Endodermal cell (in vitro differentiated cells): Measurements from ENCODE around the gene SLC35B2. TPM values are rescaled to one million over a fixed set of nuclear protein-coding genes. Genes with fewer than 3 reads are reported as not detected.

Experiments
- DNase-seq: peaks from one replicate; pipeline ENCODE4 v3.0.0-alpha.2; 2017
- H3K27ac ChIP-seq: 2 replicates; pipeline ENCODE4 v1.5.1; 2013; ENCODE audit warnings: mild to moderate bottlenecking, low read depth, low read length, moderate library complexity
- H3K27me3 ChIP-seq: 2 replicates; pipeline ENCODE4 v1.6.1; 2013; ENCODE audit warnings: mild to moderate bottlenecking, low read length, moderate library complexity; ENCODE audit not compliant: insufficient read depth, control insufficient read depth, poor library complexity, severe bottlenecking
- H3K36me3 ChIP-seq: 2 replicates; pipeline ENCODE4 v1.7.0; 2013; ENCODE audit warnings: mild to moderate bottlenecking, low read length, moderate library complexity; ENCODE audit not compliant: control insufficient read depth, insufficient read depth
- H3K4me1 ChIP-seq: one replicate; pipeline ENCODE4 v1.7.0; 2013; ENCODE audit warnings: low read length; ENCODE audit not compliant: control insufficient read depth, insufficient read depth
- H3K4me3 ChIP-seq: 2 replicates; pipeline ENCODE4 v1.5.1; 2013; ENCODE audit warnings: mild to moderate bottlenecking, low read length, moderate library complexity
- H3K9ac ChIP-seq: 2 replicates; pipeline ENCODE4 v1.6.1; 2013; ENCODE audit warnings: mild to moderate bottlenecking, low read length, moderate library complexity; ENCODE audit not compliant: poor library complexity, severe bottlenecking; ENCODE audit errors: extremely low read depth
- H3K9me3 ChIP-seq: 2 replicates; pipeline ENCODE4 v1.6.1; 2013; ENCODE audit warnings: mild to moderate bottlenecking, low read length, moderate library complexity; ENCODE audit not compliant: control insufficient read depth
- H3K27ac Mint-ChIP-seq: 2 replicates; pipeline ENCODE4 v1.8.0; 2020; ENCODE audit warnings: mixed read lengths
- H3K27me3 Mint-ChIP-seq: 2 replicates; pipeline ENCODE4 v1.8.0; 2021; ENCODE audit warnings: mild to moderate bottlenecking, mixed read lengths; ENCODE audit not compliant: insufficient read depth
- H3K36me3 Mint-ChIP-seq: 2 replicates; pipeline ENCODE4 v1.8.0; 2020; ENCODE audit warnings: low read depth, mixed read lengths
- H3K4me1 Mint-ChIP-seq: 2 replicates; pipeline ENCODE4 v1.8.0; 2020; ENCODE audit warnings: mixed read lengths
- H3K4me3 Mint-ChIP-seq: 2 replicates; pipeline ENCODE4 v1.8.0; 2020; ENCODE audit warnings: mild to moderate bottlenecking, moderate library complexity, mixed read lengths
- H3K9me3 Mint-ChIP-seq: 2 replicates; pipeline ENCODE4 v1.8.0; 2020; ENCODE audit warnings: mild to moderate bottlenecking, mixed read lengths
- WGBS, 2 experiments: methylation state at CpG; one replicate each; pipeline versions ENCODE4 v1.1.5 to v1.1.7; 2013; ENCODE audit warnings: missing lambda C conversion rate in 2 of 2, mixed read lengths in 1 of 2; ENCODE audit not compliant: insufficient coverage in 1 of 2, insufficient read length in 1 of 2; 5-methylcytosine and 5-hydroxymethylcytosine counted together
- total RNA-seq, 2 donors: library from RNA; stranded (reverse); fragmentation: NEBNext Ultra II Directional in 1 of 2; extraction: Animal tissue kit (Norgen Biotek cat#: 25700) in 1 of 2; gene quantifications; 2 replicates in 1 of 2; 3 replicates in 1 of 2; pipeline ENCODE4 v1.2.1, GENCODE V29; 2021
- TF ChIP-seq, protein P1 (sequence below): fragments of 200-600 bp; sonication (generic); conservative IDR thresholded peaks from 2 replicates; pipeline ENCODE4 v1.5.0; 2021; ENCODE audit warnings: antibody characterized with exemption, mild to moderate bottlenecking

The SLC35B2 gene
- total RNA-seq, 2 donors from 2014 or later = 52.5 to 54.3 TPM

GRCh38 chr6:44230034-44230675 lies 27.2 kb downstream of the SLC35B2 start:
- TF ChIP-seq, protein P1, sequence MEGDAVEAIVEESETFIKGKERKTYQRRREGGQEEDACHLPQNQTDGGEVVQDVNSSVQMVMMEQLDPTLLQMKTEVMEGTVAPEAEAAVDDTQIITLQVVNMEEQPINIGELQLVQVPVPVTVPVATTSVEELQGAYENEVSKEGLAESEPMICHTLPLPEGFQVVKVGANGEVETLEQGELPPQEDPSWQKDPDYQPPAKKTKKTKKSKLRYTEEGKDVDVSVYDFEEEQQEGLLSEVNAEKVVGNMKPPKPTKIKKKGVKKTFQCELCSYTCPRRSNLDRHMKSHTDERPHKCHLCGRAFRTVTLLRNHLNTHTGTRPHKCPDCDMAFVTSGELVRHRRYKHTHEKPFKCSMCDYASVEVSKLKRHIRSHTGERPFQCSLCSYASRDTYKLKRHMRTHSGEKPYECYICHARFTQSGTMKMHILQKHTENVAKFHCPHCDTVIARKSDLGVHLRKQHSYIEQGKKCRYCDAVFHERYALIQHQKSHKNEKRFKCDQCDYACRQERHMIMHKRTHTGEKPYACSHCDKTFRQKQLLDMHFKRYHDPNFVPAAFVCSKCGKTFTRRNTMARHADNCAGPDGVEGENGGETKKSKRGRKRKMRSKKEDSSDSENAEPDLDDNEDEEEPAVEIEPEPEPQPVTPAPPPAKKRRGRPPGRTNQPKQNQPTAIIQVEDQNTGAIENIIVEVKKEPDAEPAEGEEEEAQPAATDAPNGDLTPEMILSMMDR = no peak
- DNase-seq = no peak
- H3K36me3 ChIP-seq = peaks cover 13% of the 10 kb centered on the region
- peaks cover 45% of the 10 kb centered on the region for H3K36me3 Mint-ChIP-seq
- H3K27ac ChIP-seq = no peak overlapping the region
- WGBS, 2 experiments = 89 to 100% methylated on average over 1 to 8 of the region's 10 CpGs
- no peak overlapping the region for H3K4me3 ChIP-seq
- no peaks in the 10 kb centered on the region for H3K9me3 Mint-ChIP-seq
- H3K9me3 ChIP-seq = no peaks in the 10 kb centered on the region
- no peak overlapping the region for H3K27ac Mint-ChIP-seq
- H3K27me3 ChIP-seq = no peaks in the 10 kb centered on the region
- peaks cover 14% of the 10 kb centered on the region for H3K4me1 ChIP-seq
- no peaks in the 10 kb centered on the region for H3K27me3 Mint-ChIP-seq
- no peak overlapping the region for H3K9ac ChIP-seq
- peaks cover 34% of the 10 kb centered on the region for H3K4me1 Mint-ChIP-seq
- no peak overlapping the region for H3K4me3 Mint-ChIP-seq

- H3K9me3 ChIP-seq = no peaks in the 10 kb centered on the region
- no peak overlapping the region for H3K4me3 Mint-ChIP-seq
- H3K9ac ChIP-seq = no peak overlapping the region
- H3K27ac Mint-ChIP-seq = no peak overlapping the region
- TF ChIP-seq, protein P1 = no peak
- H3K27me3 ChIP-seq = no peaks in the 10 kb centered on the region
- peaks cover 13% of the 10 kb centered on the region for H3K36me3 ChIP-seq
- 93 to 98% methylated on average over 10 to 11 of the region's 11 CpGs for WGBS, 2 experiments
- H3K4me1 Mint-ChIP-seq = peaks cover 34% of the 10 kb centered on the region
- no peak for DNase-seq
- no peaks in the 10 kb centered on the region for H3K27me3 Mint-ChIP-seq
- peaks cover 16% of the 10 kb centered on the region for H3K4me1 ChIP-seq
- no peak overlapping the region for H3K4me3 ChIP-seq
- no peak overlapping the region for H3K27ac ChIP-seq
- H3K36me3 Mint-ChIP-seq = peaks cover 45% of the 10 kb centered on the region
- H3K9me3 Mint-ChIP-seq = no peaks in the 10 kb centered on the region
Observed at GRCh38 chr6:44229376-44230033, 27.8 kb downstream of the SLC35B2 start.

- TF ChIP-seq, protein P1 = no peak
- peaks cover 13% of the 10 kb centered on the region for H3K36me3 ChIP-seq
- peak overlapping the region; percentile 40 for H3K27ac Mint-ChIP-seq
- no peak for DNase-seq
- no peak overlapping the region for H3K4me3 ChIP-seq
- H3K9ac ChIP-seq = no peak overlapping the region
- H3K27ac ChIP-seq = no peak overlapping the region
- H3K4me1 Mint-ChIP-seq = peaks cover 31% of the 10 kb centered on the region
- no peaks in the 10 kb centered on the region for H3K27me3 ChIP-seq
- peaks cover 14% of the 10 kb centered on the region for H3K4me1 ChIP-seq
- no peaks in the 10 kb centered on the region for H3K9me3 Mint-ChIP-seq
- peaks cover 43% of the 10 kb centered on the region for H3K36me3 Mint-ChIP-seq
- H3K27me3 Mint-ChIP-seq = no peaks in the 10 kb centered on the region
- 77 to 82% methylated on average over 4 to 5 of the region's 5 CpGs for WGBS, 2 experiments
- H3K4me3 Mint-ChIP-seq = no peak overlapping the region
- H3K9me3 ChIP-seq = no peaks in the 10 kb centered on the region
Observed at GRCh38 chr6:44228836-44229235, 28.5 kb downstream of the SLC35B2 start.
